Bronchial epithelial cell (primary cell): ENCODE measurements around the gene EGLN1. TPM values are rescaled to one million over a fixed set of nuclear protein-coding genes. Genes with fewer than 3 reads are reported as not detected.

Experiments
- DNase-seq: peaks from one replicate; pipeline ENCODE4 v3.0.0-alpha.2; 2010; ENCODE audit warnings: low read depth
- FAIRE-seq: peaks from 2 replicates; lab custom pipeline; 2011; peaks lifted over from hg19 to GRCh38; lab: Jason Lieb, UNC
- H3K27me3 ChIP-seq: 2 replicates; pipeline ENCODE4 v1.5.1; 2011; ENCODE audit warnings: low read length; ENCODE audit not compliant: control insufficient read depth, insufficient read depth
- H3K36me3 ChIP-seq: 2 replicates; pipeline ENCODE4 v1.5.1; 2011; ENCODE audit warnings: low read length; ENCODE audit not compliant: control insufficient read depth, insufficient read depth
- H3K4me3 ChIP-seq: 2 replicates; pipeline ENCODE4 v1.5.1; 2011; ENCODE audit warnings: mild to moderate bottlenecking, low read depth, low read length, control low read depth
- CTCF ChIP-seq: IDR thresholded peaks from 2 replicates; pipeline ENCODE4 v1.5.1; 2011; ENCODE audit warnings: mild to moderate bottlenecking, moderate library complexity, low read length, control low read depth, inconsistent platforms; ENCODE audit not compliant: insufficient read depth, severe bottlenecking
- total RNA-seq: library from RNA; depleted of rRNA; stranded (reverse); fragments of >200 nt; gene quantifications from 2 replicates; pipeline ENCODE4 v1.2.1, GENCODE V29; 2014

Gene EGLN1
- total RNA-seq, 1 donor from 2014 or later, result 31.9 TPM

- FAIRE-seq, result no peak
- Histone ChIP-seq H3K36me3 (no peaks in the 10 kb centered on the region), H3K27me3 (no peaks in the 10 kb centered on the region), H3K4me3 (no peak overlapping the region)
- TF ChIP-seq CTCF, result no peak
- DNase-seq, result no peak
Measured at GRCh38 chr1:231393668-231394067, 28.4 kb downstream of the EGLN1 start.

GRCh38 chr1:231392389-231393131 is 29.5 kb downstream of the EGLN1 start:
- Histone ChIP-seq H3K4me3 (no peak overlapping the region), H3K36me3 (no peaks in the 10 kb centered on the region), H3K27me3 (no peaks in the 10 kb centered on the region)
- FAIRE-seq, result no peak
- DNase-seq, result no peak
- TF ChIP-seq CTCF, result no peak

- FAIRE-seq (no peak), DNase-seq (peak; percentile 57)
- Histone ChIP-seq H3K4me3 (no peak overlapping the region), H3K27me3 (no peaks in the 10 kb centered on the region), H3K36me3 (no peaks in the 10 kb centered on the region)
- TF ChIP-seq CTCF, result no peak
Measured at GRCh38 chr1:231390071-231390470, 32.0 kb downstream of the EGLN1 start.

GRCh38 chr1:231387770-231388669 is 34.1 kb downstream of the EGLN1 start:
- Histone ChIP-seq H3K27me3 (no peaks in the 10 kb centered on the region), H3K4me3 (no peak overlapping the region), H3K36me3 (no peaks in the 10 kb centered on the region)
- TF ChIP-seq CTCF, result no peak
- no peak for FAIRE-seq
- DNase-seq, result no peak

GRCh38 chr1:231386466-231386865 is 35.6 kb downstream of the EGLN1 start:
- no peak for DNase-seq
- FAIRE-seq, result no peak
- TF ChIP-seq CTCF, result no peak

More at GRCh38 chr1:231386466-231386865, 35.6 kb downstream of the EGLN1 start:
- Histone ChIP-seq H3K4me3 (no peak overlapping the region), H3K27me3 (no peaks in the 10 kb centered on the region), H3K36me3 (no peaks in the 10 kb centered on the region)
